Activated T-helper 2 cell treated with anti-CD3 and anti-CD28 coated beads, Interferon-gamma antibody, Interleukin-2, Interleukin-4, amounts not matched to agents 10 μg/mL and 5 μg/mL and 100 μg/mL, durations not matched to agents 14 hours and 24 hours and 36 hours (primary cell): Measurements from ENCODE around the gene COL11A1. TPM values are rescaled to one million over a fixed set of nuclear protein-coding genes. Genes with fewer than 3 reads are reported as not detected.
"Not testable (repeated sequence)": the region's sequence is repeated elsewhere in the genome, so short reads cannot be mapped to it uniquely, and the experiment has no call there.

ENCODE experiments used
- DNase-seq: peaks from one replicate; pipeline ENCODE4 v3.0.0; 2021; ENCODE audit warnings: low spot score
- H3K27ac Mint-ChIP-seq: one replicate; pipeline ENCODE4 v1.8.0; 2021; ENCODE audit warnings: mixed read lengths
- H3K27me3 Mint-ChIP-seq: one replicate; pipeline ENCODE4 v1.8.0; 2021; ENCODE audit warnings: low read depth, mixed read lengths
- H3K36me3 Mint-ChIP-seq: one replicate; pipeline ENCODE4 v1.8.0; 2021; ENCODE audit warnings: low read depth, mixed read lengths
- H3K4me1 Mint-ChIP-seq: one replicate; pipeline ENCODE4 v1.8.0; 2021; ENCODE audit warnings: low read depth, mixed read lengths
- H3K4me3 Mint-ChIP-seq: one replicate; pipeline ENCODE4 v1.8.0; 2021; ENCODE audit warnings: low read depth, mild to moderate bottlenecking, moderate library complexity, mixed read lengths
- H3K9me3 Mint-ChIP-seq: one replicate; pipeline ENCODE4 v1.8.0; 2021; ENCODE audit warnings: mixed read lengths
- intact Hi-C: fragments of 100-400 bp; cut with micrococcal nuclease; formaldehyde crosslinking; loops from one replicate; pipeline ENCODE4 v1.15.1; 2023
- total RNA-seq: library from RNA; stranded (reverse); gene quantifications from 2 replicates; pipeline ENCODE4 v1.2.3, GENCODE V29; 2022

The COL11A1 gene
- total RNA-seq, 1 donor from 2014 or later = not detected

GRCh38 chr1:102942324-102942723 lies 166.0 kb downstream of the COL11A1 start:
- Mint-ChIP-seq H3K27ac (no peak overlapping the region), H3K4me3 (no peak overlapping the region)
- intact Hi-C loops = no loop called here

DNA sequence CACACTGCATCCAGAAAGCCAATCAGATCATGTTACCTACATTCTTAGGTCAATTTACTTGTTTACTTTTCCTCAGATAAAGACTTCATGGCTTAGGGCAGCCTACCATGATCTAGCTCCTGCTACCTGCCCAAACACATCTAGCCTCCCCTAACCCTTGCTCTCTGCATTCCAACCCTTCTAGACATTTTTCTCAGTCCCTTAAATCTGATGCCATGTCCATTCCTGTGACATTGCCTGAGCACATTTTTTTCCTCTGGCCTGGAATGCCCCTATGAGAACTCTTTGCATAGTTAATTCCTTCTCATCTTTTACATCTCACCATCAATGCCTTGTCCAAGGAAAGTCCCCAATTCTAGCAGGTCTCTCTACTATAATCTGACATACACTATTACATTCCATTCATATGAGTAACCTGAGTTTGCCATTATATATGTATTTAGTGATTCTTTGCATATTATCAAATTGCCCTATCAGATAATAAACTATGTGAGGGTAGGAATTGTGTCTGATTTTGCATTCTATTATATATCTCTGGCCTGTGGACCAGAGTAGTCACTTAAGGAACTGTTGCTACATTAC lies 166.9 kb downstream of the COL11A1 start:
- no peaks in the 10 kb centered on the region for H3K9me3 Mint-ChIP-seq
- no peak overlapping the region for H3K27ac Mint-ChIP-seq
- intact Hi-C loops = no loop called here
- no peaks in the 10 kb centered on the region for H3K27me3 Mint-ChIP-seq
- H3K4me3 Mint-ChIP-seq = no peak overlapping the region
- H3K36me3 Mint-ChIP-seq = no peaks in the 10 kb centered on the region
- no peaks in the 10 kb centered on the region for H3K4me1 Mint-ChIP-seq
- no peak for DNase-seq

More at GRCh38 chr1:102942324-102942723, 166.0 kb downstream of the COL11A1 start:
- Mint-ChIP-seq H3K9me3 (no peaks in the 10 kb centered on the region), H3K36me3 (no peaks in the 10 kb centered on the region), H3K4me1 (no peaks in the 10 kb centered on the region), H3K27me3 (no peaks in the 10 kb centered on the region)
- DNase-seq = no peak

- H3K4me1 Mint-ChIP-seq = no peaks in the 10 kb centered on the region
- H3K27me3 Mint-ChIP-seq = no peaks in the 10 kb centered on the region
Measured at GRCh38 chr1:102937401-102937800, 170.9 kb downstream of the COL11A1 start.

DNA sequence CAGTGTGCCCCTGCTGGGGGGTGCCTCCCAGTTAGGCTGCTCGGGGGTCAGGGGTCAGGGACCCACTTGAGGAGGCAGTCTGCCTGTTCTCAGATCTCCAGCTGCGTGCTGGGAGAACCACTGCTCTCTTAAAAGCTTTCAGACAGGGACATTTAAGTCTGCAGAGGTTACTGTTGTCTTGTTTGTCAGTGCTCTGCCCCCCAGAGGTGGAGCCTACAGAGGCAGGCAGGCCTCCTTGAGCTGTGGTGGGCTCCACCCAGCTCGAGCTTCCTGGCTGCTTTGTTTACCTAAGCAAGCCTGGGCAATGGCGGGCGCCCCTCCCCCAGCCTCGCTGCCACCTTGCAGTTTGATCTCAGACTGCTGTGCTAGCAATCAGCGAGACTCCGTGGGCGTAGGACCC lies 175.0 kb downstream of the COL11A1 start:
- H3K27me3 Mint-ChIP-seq, H3K27ac Mint-ChIP-seq, H3K9me3 Mint-ChIP-seq: not testable (repeated sequence)

More at GRCh38 chr1:102937401-102937800, 170.9 kb downstream of the COL11A1 start:
- H3K36me3 Mint-ChIP-seq = no peaks in the 10 kb centered on the region
- no peak overlapping the region for H3K27ac Mint-ChIP-seq
- H3K9me3 Mint-ChIP-seq = peaks cover 7% of the 10 kb centered on the region
- no peak for DNase-seq
- H3K4me3 Mint-ChIP-seq = no peak overlapping the region
- intact Hi-C loops = no loop called here

DNA sequence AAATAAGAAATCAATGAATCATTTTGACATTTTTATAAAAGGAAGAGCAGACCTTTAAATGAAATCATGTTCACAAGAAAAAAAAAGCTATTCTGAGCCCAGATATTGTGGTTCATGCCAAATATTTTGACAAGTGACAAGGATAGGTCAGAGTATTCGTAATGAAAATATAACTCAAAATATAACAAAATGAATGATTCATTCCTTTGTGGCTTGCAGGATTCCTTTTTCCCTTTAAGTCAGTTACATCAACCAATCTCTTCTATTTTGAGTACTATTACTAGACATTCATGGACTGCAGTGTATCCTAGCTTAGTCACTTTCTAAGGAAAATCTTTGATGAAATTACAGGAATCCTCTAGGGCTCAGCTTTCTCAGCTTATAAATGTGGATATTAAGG lies 188.7 kb downstream of the COL11A1 start:
- H3K36me3 Mint-ChIP-seq = no peaks in the 10 kb centered on the region
- H3K9me3 Mint-ChIP-seq = no peaks in the 10 kb centered on the region
- intact Hi-C loops = no loop called here
- H3K27ac Mint-ChIP-seq = no peak overlapping the region
- H3K4me1 Mint-ChIP-seq = no peaks in the 10 kb centered on the region
- H3K4me3 Mint-ChIP-seq = no peak overlapping the region
- DNase-seq = no peak
- no peaks in the 10 kb centered on the region for H3K27me3 Mint-ChIP-seq

More for the DNA sequence above, 175.0 kb downstream of the COL11A1 start:
- H3K4me3 Mint-ChIP-seq, H3K36me3 Mint-ChIP-seq, DNase-seq, H3K4me1 Mint-ChIP-seq, intact Hi-C loops: not testable (repeated sequence)

DNA sequence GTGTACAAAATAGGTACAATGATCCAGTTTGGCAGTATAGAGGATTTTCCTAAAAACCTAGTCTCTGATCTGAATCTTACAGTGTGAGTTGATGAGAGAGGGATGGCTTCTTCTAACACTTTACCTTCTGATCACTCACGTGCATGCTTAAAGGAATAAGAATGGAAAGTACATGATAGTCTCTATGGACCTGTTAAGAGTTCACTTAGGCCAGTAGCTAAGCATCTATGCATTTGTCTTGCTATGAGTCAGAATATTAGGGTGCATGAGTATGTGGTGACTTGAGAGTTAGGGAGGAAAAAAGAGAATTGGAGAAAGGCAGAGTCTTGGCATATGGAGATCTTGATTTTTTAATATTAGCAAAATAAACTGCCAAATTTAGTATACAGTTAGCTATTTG lies 206.3 kb downstream of the COL11A1 start:
- Mint-ChIP-seq H3K27ac (no peak overlapping the region), H3K9me3 (no peaks in the 10 kb centered on the region), H3K4me1 (no peaks in the 10 kb centered on the region), H3K27me3 (no peaks in the 10 kb centered on the region), H3K4me3 (no peak overlapping the region), H3K36me3 (no peaks in the 10 kb centered on the region)
- no peak for DNase-seq
- intact Hi-C loops = no loop called here

DNA sequence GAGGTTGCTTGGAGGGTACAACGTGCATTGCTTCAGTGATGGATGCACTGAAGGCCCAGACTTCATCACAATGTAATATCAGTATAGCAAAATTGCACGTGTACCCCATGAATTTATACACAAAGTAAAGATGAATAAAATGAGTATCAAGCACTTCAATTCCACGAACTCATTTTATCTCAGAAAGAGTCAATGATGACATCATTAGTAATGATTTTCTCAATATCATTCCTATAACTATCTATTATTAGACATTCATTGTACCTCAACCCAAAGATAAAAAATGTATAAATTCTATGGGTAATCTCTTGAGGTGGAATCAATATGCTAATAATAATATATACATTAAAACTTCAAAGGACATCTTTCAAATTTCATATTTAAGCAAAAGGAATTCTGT lies 208.4 kb downstream of the COL11A1 start:
- H3K27ac Mint-ChIP-seq = no peak overlapping the region
- H3K36me3 Mint-ChIP-seq = no peaks in the 10 kb centered on the region
- no peak overlapping the region for H3K4me3 Mint-ChIP-seq
- no peak for DNase-seq
- no peaks in the 10 kb centered on the region for H3K9me3 Mint-ChIP-seq
- no peaks in the 10 kb centered on the region for H3K4me1 Mint-ChIP-seq
- H3K27me3 Mint-ChIP-seq = no peaks in the 10 kb centered on the region
- intact Hi-C loops = no loop called here

GRCh38 chr1:102897557-102897956 lies 210.8 kb downstream of the COL11A1 start:
- Mint-ChIP-seq H3K27me3 (no peaks in the 10 kb centered on the region), H3K4me3 (no peak overlapping the region), H3K27ac (no peak overlapping the region), H3K36me3 (no peaks in the 10 kb centered on the region), H3K4me1 (no peaks in the 10 kb centered on the region), H3K9me3 (no peaks in the 10 kb centered on the region)
- no peak for DNase-seq
- intact Hi-C loops = no loop called here

DNA sequence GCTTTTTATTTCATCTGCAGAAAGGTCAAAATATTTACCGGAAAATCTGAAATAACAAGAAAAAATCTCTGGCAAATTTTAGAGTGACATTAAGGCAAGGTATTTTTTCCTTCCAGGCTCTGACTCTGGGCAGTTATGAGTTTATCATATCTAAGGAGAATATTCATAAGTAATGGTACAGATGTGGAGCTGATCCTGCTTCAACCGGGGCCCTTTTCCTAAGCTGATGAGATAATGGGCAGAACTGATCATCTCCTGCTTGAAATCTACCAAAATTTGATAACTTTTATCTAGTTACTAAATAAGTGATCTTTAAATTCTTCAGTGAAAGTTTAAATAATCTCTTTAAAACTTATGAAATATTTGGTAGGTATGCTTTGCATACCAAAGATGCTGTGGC lies 211.6 kb downstream of the COL11A1 start:
- Mint-ChIP-seq H3K4me3 (no peak overlapping the region), H3K9me3 (no peaks in the 10 kb centered on the region), H3K27ac (no peak overlapping the region), H3K4me1 (no peaks in the 10 kb centered on the region), H3K36me3 (no peaks in the 10 kb centered on the region), H3K27me3 (no peaks in the 10 kb centered on the region)
- intact Hi-C loops = no loop called here
- DNase-seq = no peak

- Mint-ChIP-seq H3K4me1 (no peaks in the 10 kb centered on the region), H3K27ac (no peak overlapping the region), H3K4me3 (no peak overlapping the region), H3K27me3 (no peaks in the 10 kb centered on the region), H3K9me3 (no peaks in the 10 kb centered on the region), H3K36me3 (no peaks in the 10 kb centered on the region)
- no peak for DNase-seq
- intact Hi-C loops = no loop called here
Measured at GRCh38 chr1:102896286-102896685, 212.0 kb downstream of the COL11A1 start.

GRCh38 chr1:102891868-102892625 lies 216.3 kb downstream of the COL11A1 start:
- DNase-seq = no peak
- intact Hi-C loops = no loop called here
- H3K27me3 Mint-ChIP-seq = no peaks in the 10 kb centered on the region
- no peaks in the 10 kb centered on the region for H3K36me3 Mint-ChIP-seq
- no peaks in the 10 kb centered on the region for H3K9me3 Mint-ChIP-seq
- no peak overlapping the region for H3K27ac Mint-ChIP-seq
- no peak overlapping the region for H3K4me3 Mint-ChIP-seq
- no peaks in the 10 kb centered on the region for H3K4me1 Mint-ChIP-seq

- Mint-ChIP-seq H3K36me3 (no peaks in the 10 kb centered on the region), H3K27me3 (no peaks in the 10 kb centered on the region), H3K27ac (no peak overlapping the region), H3K9me3 (no peaks in the 10 kb centered on the region), H3K4me3 (no peak overlapping the region), H3K4me1 (no peaks in the 10 kb centered on the region)
- no peak for DNase-seq
- intact Hi-C loops = no loop called here
Measured at GRCh38 chr1:102886638-102887037, 221.7 kb downstream of the COL11A1 start.

GRCh38 chr1:102884238-102884637 lies 224.1 kb downstream of the COL11A1 start:
- Mint-ChIP-seq H3K4me1 (no peaks in the 10 kb centered on the region), H3K27ac (no peak overlapping the region), H3K36me3 (no peaks in the 10 kb centered on the region), H3K9me3 (no peaks in the 10 kb centered on the region), H3K27me3 (no peaks in the 10 kb centered on the region), H3K4me3 (no peak overlapping the region)
- intact Hi-C loops = no loop called here
- DNase-seq = no peak
